A549 (cell line): ENCODE data around the gene BIRC7.

ENCODE experiments used
- CTCF ChIP-seq: fragments of >200 bp; sonication (Bioruptor Twin); formaldehyde crosslinking; IDR thresholded peaks from 3 replicates; pipeline ENCODE4 v1.5.1; 2016
- MAFK ChIP-seq: fragments of 450-650 bp; IDR thresholded peaks from 2 replicates; pipeline ENCODE4 v1.6.1; 2014; ENCODE audit not compliant: partially characterized antibody
- NR3C1 ChIP-seq: fragments of >200 bp; sonication (Bioruptor Twin); formaldehyde crosslinking; IDR thresholded peaks from 3 replicates; pipeline ENCODE4 v1.6.1; 2017
- POLR2A ChIP-seq: IDR thresholded peaks from 2 replicates; pipeline ENCODE4 v1.6.1; 2012; ENCODE audit warnings: mild to moderate bottlenecking, low read length
- POLR2AphosphoS2 ChIP-seq: conservative IDR thresholded peaks from 2 replicates; pipeline ENCODE4 v1.6.1; 2012; ENCODE audit warnings: low read length, improper control_type of control experiment, inconsistent platforms
- RCOR1 ChIP-seq: fragments of 150-350 bp; IDR thresholded peaks from 2 replicates; pipeline ENCODE4 v1.6.1; 2014; ENCODE audit warnings: antibody characterized with exemption, low read length, low read depth
- RNF2 ChIP-seq: fragments of 200-600 bp; sonication (generic); IDR thresholded peaks from 2 replicates; pipeline ENCODE4 v1.6.1; 2016; ENCODE audit warnings: low read depth, mild to moderate bottlenecking, antibody characterized with exemption, moderate library complexity, borderline replicate concordance
- ZNF302 ChIP-seq: fragments of 250-450 bp; sonication (Bioruptor Pico); IDR thresholded peaks from 2 replicates; pipeline ENCODE4 v1.9.0; 2021; ENCODE audit warnings: inconsistent platforms, mild to moderate bottlenecking, moderate library complexity

- TF ChIP-seq POLR2A, result no peak
- TF ChIP-seq CTCF, result no peak
- TF ChIP-seq POLR2AphosphoS2, result no peak
- no peak for TF ChIP-seq RCOR1
- no peak for TF ChIP-seq ZNF302
- TF ChIP-seq MAFK, result no peak
- TF ChIP-seq RNF2, result no peak
- no peak for TF ChIP-seq NR3C1
These were observed 17.9 kb downstream of the BIRC7 start for GRCh38 chr20:63253438-63254231.
